ENCODE measurements around the gene SP140L.

DNA sequence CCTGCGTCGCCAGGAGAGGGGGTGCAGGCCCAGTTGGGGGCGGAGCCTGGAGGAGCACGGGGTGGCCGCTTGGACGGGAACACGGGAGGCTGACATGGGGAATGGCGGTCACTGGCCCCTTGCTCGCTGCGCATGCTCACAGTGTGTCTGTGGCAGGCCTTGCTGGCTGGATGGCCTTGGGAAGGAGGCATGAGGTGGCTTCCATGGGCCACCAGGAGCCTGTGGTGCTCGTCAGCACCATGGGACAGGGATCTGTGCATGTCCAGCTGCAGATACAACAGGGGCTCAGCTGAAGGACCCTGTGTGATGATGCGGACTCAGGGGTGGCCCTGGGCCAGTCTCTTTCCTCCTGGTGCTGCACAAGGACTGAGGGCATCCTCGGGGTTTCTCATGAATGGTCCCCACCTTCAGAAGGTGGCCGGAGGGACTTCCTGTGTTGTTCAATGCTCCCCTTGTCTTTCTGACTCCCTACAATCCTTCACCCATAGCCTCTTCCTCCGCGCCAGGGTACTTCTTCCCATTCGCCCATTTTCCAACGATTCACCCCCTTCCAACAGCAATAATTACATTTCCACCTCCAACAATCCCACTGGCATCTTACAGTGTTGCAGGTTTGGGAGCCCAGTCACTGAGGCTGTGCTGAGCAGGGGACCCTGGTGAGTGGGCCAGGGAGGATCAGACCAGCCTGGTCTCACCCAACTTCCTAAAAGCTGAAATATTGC lies 3.4 kb upstream of the SP140L start:
- TF ChIP-seq, protein P1, sequence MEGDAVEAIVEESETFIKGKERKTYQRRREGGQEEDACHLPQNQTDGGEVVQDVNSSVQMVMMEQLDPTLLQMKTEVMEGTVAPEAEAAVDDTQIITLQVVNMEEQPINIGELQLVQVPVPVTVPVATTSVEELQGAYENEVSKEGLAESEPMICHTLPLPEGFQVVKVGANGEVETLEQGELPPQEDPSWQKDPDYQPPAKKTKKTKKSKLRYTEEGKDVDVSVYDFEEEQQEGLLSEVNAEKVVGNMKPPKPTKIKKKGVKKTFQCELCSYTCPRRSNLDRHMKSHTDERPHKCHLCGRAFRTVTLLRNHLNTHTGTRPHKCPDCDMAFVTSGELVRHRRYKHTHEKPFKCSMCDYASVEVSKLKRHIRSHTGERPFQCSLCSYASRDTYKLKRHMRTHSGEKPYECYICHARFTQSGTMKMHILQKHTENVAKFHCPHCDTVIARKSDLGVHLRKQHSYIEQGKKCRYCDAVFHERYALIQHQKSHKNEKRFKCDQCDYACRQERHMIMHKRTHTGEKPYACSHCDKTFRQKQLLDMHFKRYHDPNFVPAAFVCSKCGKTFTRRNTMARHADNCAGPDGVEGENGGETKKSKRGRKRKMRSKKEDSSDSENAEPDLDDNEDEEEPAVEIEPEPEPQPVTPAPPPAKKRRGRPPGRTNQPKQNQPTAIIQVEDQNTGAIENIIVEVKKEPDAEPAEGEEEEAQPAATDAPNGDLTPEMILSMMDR (IDR thresholded peaks at IDR 0.05): no peak
- no peak for TF ChIP-seq POLR2AphosphoS5 (IDR thresholded peaks at IDR 0.05)
